ENCODE results near the gene FAH.

Gene FAH

DNA sequence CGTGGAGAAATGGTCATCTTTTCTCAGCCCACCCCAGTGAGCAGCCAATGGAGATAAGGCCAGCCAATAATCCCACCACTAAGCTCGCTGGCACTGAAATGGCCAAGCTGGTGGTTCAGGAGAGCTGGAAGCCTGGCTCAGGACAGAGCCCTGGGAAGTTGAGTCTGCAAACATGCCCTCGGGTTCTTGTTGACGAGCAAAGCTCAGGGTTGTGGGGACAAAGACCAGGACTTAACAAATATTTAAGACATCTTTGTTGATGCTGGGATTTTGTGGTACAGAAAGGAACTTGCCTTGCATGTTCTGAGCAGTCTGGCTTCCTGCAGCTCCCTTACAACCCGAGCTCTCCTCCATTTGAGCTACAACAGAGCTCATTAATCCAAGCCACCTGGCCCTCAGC, 4.4 kb downstream of the FAH start:
- TF ChIP-seq BACH2 (CRISPR knock-in tag; IDR thresholded peaks at IDR 0.05; ENCODE audit: borderline replicate concordance) (no peak), CSDC2 (CRISPR knock-in tag; IDR thresholded peaks at IDR 0.05) (no peak), ESRRG (CRISPR knock-in tag; IDR thresholded peaks at IDR 0.05) (no peak)
- no peak for ATAC-seq

GRCh38 chr15:80159301-80159700, 6.5 kb downstream of the FAH start:
- ATAC-seq, result no peak
- no peak for TF ChIP-seq ZNF565 (CRISPR knock-in tag; conservative IDR thresholded peaks at IDR 0.05; ENCODE audit: low read depth)
- TF ChIP-seq, protein P1, sequence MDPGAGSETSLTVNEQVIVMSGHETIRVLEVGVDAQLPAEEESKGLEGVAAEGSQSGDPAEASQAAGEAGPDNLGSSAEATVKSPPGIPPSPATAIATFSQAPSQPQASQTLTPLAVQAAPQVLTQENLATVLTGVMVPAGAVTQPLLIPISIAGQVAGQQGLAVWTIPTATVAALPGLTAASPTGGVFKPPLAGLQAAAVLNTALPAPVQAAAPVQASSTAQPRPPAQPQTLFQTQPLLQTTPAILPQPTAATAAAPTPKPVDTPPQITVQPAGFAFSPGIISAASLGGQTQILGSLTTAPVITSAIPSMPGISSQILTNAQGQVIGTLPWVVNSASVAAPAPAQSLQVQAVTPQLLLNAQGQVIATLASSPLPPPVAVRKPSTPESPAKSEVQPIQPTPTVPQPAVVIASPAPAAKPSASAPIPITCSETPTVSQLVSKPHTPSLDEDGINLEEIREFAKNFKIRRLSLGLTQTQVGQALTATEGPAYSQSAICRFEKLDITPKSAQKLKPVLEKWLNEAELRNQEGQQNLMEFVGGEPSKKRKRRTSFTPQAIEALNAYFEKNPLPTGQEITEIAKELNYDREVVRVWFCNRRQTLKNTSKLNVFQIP (CRISPR knock-in tag; IDR thresholded peaks at IDR 0.05; ENCODE audit: borderline replicate concordance, low read depth), result no peak
- TF ChIP-seq ZNF70 (CRISPR knock-in tag; IDR thresholded peaks at IDR 0.05), result no peak
- TF ChIP-seq ZFP3 (CRISPR knock-in tag; IDR thresholded peaks at IDR 0.05), result no peak
- no peak for TF ChIP-seq GLIS3 (CRISPR knock-in tag; IDR thresholded peaks at IDR 0.05)
- TF ChIP-seq ZC3H10 (CRISPR knock-in tag; IDR thresholded peaks at IDR 0.05), result no peak
- TF ChIP-seq PPARA (CRISPR knock-in tag; IDR thresholded peaks at IDR 0.05; ENCODE audit: borderline replicate concordance), result no peak
- TF ChIP-seq, protein P2, sequence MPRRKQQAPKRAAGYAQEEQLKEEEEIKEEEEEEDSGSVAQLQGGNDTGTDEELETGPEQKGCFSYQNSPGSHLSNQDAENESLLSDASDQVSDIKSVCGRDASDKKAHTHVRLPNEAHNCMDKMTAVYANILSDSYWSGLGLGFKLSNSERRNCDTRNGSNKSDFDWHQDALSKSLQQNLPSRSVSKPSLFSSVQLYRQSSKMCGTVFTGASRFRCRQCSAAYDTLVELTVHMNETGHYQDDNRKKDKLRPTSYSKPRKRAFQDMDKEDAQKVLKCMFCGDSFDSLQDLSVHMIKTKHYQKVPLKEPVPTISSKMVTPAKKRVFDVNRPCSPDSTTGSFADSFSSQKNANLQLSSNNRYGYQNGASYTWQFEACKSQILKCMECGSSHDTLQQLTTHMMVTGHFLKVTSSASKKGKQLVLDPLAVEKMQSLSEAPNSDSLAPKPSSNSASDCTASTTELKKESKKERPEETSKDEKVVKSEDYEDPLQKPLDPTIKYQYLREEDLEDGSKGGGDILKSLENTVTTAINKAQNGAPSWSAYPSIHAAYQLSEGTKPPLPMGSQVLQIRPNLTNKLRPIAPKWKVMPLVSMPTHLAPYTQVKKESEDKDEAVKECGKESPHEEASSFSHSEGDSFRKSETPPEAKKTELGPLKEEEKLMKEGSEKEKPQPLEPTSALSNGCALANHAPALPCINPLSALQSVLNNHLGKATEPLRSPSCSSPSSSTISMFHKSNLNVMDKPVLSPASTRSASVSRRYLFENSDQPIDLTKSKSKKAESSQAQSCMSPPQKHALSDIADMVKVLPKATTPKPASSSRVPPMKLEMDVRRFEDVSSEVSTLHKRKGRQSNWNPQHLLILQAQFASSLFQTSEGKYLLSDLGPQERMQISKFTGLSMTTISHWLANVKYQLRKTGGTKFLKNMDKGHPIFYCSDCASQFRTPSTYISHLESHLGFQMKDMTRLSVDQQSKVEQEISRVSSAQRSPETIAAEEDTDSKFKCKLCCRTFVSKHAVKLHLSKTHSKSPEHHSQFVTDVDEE (CRISPR knock-in tag; IDR thresholded peaks at IDR 0.05), result no peak
- TF ChIP-seq, protein P3, sequence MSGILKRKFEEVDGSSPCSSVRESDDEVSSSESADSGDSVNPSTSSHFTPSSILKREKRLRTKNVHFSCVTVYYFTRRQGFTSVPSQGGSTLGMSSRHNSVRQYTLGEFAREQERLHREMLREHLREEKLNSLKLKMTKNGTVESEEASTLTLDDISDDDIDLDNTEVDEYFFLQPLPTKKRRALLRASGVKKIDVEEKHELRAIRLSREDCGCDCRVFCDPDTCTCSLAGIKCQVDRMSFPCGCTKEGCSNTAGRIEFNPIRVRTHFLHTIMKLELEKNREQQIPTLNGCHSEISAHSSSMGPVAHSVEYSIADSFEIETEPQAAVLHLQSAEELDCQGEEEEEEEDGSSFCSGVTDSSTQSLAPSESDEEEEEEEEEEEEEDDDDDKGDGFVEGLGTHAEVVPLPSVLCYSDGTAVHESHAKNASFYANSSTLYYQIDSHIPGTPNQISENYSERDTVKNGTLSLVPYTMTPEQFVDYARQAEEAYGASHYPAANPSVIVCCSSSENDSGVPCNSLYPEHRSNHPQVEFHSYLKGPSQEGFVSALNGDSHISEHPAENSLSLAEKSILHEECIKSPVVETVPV (CRISPR knock-in tag; IDR thresholded peaks at IDR 0.05), result no peak
- no peak for TF ChIP-seq SNAI2 (CRISPR knock-in tag; IDR thresholded peaks at IDR 0.05)
- TF ChIP-seq TCF4 (CRISPR knock-in tag; IDR thresholded peaks at IDR 0.05; ENCODE audit: borderline replicate concordance), result no peak

DNA sequence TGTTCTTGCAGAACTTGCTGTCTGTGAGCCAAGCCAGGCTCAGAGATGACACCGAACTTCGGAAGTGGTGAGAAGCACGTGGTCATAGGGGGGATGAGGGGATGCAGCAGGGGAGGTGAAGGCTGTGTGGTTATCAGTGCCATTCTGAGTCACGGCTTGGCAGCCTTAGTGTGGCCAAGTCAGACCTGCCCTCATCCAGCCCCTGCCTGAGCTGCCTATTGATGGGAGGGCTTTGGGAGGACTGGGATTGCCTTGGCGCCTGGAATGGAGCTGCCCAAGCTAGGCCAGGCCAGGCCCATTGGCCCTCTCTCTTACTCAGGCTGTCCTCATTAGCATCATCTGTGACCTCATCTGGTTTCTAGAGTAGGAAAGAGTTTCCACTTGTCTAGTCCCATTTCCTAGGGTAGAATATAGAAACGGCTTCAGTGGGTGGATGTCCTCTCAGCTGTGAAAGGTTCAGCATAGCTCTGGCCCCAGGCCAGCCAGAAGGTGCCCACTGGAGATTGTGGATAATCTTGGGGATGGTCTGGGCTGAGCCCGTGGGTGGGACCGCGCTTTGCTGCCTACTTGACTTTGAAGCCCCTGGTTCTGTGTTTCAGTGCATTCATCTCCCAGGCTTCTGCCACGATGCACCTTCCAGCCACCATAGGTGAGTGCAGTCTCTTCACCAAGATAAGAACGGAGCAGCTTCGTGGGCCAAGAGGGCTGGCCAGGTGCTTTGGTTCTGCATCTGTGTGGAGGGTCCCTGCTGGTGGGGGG, 7.2 kb downstream of the FAH start:
- TF ChIP-seq, protein P3 (CRISPR knock-in tag; IDR thresholded peaks at IDR 0.05), result no peak
- no peak for TF ChIP-seq ESRRG (CRISPR knock-in tag; IDR thresholded peaks at IDR 0.05)
- no peak for TF ChIP-seq BACH2 (CRISPR knock-in tag; IDR thresholded peaks at IDR 0.05; ENCODE audit: borderline replicate concordance)
- TF ChIP-seq CSDC2 (CRISPR knock-in tag; IDR thresholded peaks at IDR 0.05), result no peak
- TF ChIP-seq, protein P4, sequence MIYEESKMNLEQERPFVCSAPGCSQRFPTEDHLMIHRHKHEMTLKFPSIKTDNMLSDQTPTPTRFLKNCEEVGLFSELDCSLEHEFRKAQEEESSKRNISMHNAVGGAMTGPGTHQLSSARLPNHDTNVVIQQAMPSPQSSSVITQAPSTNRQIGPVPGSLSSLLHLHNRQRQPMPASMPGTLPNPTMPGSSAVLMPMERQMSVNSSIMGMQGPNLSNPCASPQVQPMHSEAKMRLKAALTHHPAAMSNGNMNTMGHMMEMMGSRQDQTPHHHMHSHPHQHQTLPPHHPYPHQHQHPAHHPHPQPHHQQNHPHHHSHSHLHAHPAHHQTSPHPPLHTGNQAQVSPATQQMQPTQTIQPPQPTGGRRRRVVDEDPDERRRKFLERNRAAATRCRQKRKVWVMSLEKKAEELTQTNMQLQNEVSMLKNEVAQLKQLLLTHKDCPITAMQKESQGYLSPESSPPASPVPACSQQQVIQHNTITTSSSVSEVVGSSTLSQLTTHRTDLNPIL (CRISPR knock-in tag; IDR thresholded peaks at IDR 0.05; ENCODE audit: low read depth), result no peak
- no peak for TF ChIP-seq RARB (CRISPR knock-in tag; IDR thresholded peaks at IDR 0.05)
- no peak for TF ChIP-seq TOX (CRISPR knock-in tag; IDR thresholded peaks at IDR 0.05; ENCODE audit: borderline replicate concordance)
- TF ChIP-seq ISL1 (CRISPR knock-in tag; IDR thresholded peaks at IDR 0.05), result no peak
- no peak for TF ChIP-seq PPARA (CRISPR knock-in tag; IDR thresholded peaks at IDR 0.05; ENCODE audit: borderline replicate concordance)
- no peak for TF ChIP-seq PATZ1 (CRISPR knock-in tag; IDR thresholded peaks at IDR 0.05; ENCODE audit: borderline replicate concordance)
- no peak for TF ChIP-seq OSR1 (CRISPR knock-in tag; IDR thresholded peaks at IDR 0.05)
- no peak; the same call in 2 of the 3 replicates for ATAC-seq
